GM19463 (cell line): ENCODE measurements around the gene RAB37.

Experiments
- ATAC-seq: cut with Tn5 transposase; IDR thresholded peaks from one replicate; pipeline ENCODE4 v1.9.1; 2021; ENCODE audit warnings: mild to moderate bottlenecking, moderate library complexity; ENCODE audit not compliant: unreplicated experiment

Gene RAB37, protein sequence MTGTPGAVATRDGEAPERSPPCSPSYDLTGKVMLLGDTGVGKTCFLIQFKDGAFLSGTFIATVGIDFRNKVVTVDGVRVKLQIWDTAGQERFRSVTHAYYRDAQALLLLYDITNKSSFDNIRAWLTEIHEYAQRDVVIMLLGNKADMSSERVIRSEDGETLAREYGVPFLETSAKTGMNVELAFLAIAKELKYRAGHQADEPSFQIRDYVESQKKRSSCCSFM

DNA sequence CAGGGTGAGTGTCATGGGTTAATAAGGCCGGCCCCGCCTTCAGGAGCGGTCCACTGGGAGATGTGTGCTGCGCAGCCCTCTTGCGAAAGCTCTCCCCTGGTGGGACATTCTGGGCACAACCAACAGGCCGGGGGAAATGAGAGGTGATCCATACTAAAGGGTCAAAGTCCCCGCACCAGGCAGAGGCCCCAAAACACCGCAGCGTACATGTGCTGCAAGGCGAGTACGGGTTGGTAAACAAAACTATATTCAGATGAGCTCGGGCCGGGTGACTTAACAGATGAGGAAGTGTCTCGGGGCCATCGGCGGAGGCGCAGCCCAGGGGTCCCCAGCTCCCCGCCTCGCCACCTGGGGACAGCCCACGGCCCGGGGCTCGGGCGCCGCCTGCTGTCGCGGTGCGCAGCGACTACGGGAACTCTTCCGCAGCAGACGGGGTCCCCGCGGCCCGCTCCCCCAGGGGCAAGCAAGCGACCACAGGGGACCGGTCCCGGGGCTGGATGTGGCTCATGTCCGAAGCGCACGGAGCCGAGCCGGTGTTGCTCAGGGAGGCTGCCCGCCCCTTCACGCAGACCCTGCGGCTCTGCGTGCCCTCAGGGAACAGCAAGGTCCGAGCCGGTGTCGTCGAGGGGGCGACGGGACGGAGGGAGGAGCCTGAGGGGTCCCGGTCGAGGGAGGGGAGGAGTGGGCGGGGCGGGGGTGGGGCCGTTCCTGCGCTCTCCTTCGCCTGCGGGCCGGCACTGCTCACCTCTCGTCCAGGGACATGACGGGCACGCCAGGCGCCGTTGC lies at the start of gene RAB37:
Gene RAB37, plus strand, starts transcription at position 744 of the 786 bp plus-strand sequence. Its CDS starts 17 bp downstream, at position 761.
- ATAC-seq, result no peak

GRCh38 chr17:74687886-74688285 lies 49.2 kb upstream of the RAB37 start:
- ATAC-seq, result no peak

DNA sequence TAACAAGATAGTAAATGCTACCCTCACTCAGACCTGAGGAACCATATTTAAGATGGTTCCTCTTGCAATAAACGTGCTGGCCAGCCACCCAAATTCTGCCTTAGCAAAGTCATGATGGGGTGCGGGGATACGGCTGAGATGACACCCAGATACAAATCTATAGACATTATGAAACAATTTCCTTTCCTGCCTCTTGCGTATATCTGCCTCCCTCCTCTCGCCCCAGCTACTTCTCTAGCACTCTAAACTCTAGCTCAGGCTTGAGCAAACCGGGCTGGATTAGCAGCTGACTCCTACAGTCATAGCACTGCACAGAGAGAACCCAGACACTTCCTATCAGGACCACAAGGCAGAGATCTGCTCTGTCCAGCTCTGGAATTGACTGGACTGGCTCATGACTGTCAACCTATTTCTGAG lies 46.6 kb upstream of the RAB37 start:
- no peak for ATAC-seq

DNA sequence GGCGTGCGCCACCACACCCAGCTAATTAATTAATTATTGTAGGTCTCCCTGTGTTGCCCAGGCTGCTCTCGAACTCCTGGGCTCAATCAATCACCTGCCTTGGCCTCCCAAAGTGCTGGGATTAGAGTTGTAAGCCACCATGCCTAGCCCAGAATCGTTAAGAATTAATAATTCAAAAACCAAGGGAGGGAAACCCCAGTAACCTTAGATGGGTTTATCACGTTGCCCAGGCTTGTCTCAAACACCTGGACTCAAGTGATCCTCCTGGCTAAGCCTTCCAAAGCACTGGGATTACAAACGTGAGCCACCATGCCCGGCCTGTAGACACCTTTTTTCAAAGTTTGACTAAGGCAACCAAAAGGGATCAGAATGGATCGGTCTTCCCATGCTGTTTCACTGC lies 45.9 kb upstream of the RAB37 start:
- ATAC-seq, result no peak

DNA sequence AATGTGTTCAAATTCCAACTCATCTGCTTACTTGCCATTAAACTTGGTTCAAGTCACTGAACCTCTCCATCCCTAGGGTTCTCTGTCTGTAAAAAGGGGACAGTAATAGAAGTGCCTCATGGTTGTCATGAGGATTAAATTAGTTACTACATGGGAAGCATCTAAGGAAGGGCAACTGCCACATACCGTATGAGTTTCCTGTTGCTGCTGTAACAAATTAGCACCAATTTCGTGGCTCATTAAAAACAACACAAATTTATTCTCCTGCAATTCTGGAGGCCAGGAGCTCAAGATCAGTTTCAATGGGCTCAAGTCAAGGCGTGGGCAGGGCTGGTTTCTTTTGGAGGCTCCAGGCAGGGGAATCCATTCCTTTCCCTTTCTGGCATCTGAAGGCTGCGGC lies 43.0 kb upstream of the RAB37 start:
- ATAC-seq, result no peak

DNA sequence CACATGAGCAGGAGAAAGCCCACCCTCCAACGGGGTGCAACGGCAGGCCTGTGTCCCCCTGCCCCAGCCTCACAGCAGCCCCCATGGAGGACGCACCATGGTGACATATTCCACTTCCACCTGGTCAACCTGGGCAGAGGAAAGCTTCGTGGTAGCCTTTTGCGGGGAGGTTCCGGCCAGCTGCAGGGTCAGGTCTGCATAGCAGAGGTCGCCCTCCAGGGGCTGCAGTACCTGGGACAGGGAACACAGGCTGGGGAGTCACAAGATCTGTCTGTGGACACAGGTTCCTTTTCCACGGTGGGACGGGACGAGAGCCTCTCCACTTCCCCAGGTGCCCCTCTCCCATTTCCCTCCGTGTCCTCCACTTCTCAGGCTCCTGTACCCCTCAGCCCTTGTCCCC lies 41.4 kb upstream of the RAB37 start:
- no peak for ATAC-seq

DNA sequence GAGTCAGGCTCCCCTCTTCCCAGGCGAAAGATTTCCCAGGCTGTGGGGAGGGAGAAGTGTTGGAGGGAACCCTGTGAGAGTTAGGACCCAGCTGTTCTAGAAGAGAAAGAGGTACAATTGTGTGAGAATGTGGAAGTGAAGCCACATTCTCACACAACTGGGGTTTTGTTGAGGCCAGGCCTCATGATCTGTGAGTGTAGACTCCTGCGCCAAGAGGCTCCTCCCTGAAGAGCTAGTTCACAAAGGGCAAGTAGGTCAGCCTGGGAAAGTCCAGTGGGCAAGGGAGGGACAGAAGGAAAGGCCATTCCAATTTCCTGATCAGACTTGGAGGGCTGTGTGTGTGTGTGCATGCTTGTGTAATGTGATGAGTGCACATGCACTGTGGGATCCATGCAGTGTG lies 39.5 kb upstream of the RAB37 start:
- ATAC-seq, result no peak

DNA sequence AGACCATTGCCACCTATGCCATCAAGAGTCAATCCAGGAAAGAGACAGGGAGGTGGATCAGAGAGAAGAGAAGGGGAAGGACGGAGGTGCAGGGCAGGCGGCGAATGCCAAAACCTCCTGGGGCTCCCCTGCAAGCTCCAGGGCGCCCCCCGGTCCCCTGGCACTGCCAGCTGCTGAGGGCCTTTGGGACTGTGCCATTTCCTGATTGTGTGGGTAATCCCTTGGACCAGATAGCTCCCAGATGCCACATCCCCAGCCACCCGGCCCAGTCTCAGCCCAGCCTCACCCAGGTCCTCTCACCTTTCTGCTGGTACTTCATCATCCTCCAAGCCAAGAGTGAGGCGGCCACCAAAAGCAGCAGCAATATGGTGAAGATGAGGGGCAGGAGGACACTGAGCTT lies 39.0 kb upstream of the RAB37 start:
- no peak for ATAC-seq

DNA sequence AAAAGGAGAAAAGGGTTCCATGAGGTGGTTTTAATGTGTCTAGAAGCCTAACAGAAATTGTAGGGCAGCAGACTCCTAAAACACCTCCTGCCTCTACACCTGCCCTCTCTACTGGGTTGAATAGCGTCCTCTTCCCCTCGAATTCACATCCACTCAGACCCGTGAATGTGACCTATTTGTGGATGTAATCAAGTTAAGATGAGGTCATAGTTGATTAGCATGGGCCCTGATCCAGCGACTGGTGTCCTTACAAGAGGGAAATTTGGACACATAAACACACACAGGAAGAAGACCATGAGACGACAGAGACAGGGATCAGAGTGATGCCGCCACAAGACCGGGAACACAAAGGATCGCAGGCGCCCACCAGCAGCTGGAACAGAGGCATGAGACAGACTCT lies 37.8 kb upstream of the RAB37 start:
- ATAC-seq, result no peak

GRCh38 chr17:74702116-74702871 lies 34.8 kb upstream of the RAB37 start:
- no peak for ATAC-seq

- ATAC-seq, result no peak
These were observed 33.7 kb upstream of the RAB37 start for GRCh38 chr17:74703311-74703710.

DNA sequence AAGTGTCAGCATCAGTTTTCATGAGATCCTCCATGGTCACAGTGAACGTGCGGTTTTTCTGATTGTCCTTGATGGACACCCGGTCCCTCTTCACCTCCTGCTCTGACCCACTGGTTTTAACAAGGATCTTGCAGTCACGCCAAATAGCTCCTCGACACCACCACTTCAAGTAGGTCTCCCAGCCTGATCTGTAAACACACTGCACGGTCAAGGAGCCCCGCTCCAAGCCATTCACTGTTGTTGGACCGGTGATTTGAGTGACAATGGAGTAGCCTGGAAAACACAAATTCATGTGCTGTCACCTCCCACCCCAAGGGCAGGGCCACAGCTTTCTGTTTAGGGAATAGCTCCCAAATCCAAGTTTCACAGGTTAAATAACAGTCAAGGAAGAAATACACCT lies 32.5 kb upstream of the RAB37 start:
- no peak for ATAC-seq

GRCh38 chr17:74711058-74711824 lies 25.8 kb upstream of the RAB37 start:
- no peak for ATAC-seq

- no peak for ATAC-seq
These were observed 24.8 kb upstream of the RAB37 start for GRCh38 chr17:74712301-74712700.

- no peak for ATAC-seq
These were observed 24.3 kb upstream of the RAB37 start, which contains the start of gene CD300LF for GRCh38 chr17:74712756-74713155. CD300LF (minus strand) TSS chr17:74712923; CDS start chr17:74712866, 57 bp downstream.

- no peak for ATAC-seq
These were observed 23.8 kb upstream of the RAB37 start for GRCh38 chr17:74713171-74713755.

- no peak for ATAC-seq
These were observed 21.9 kb upstream of the RAB37 start for GRCh38 chr17:74715144-74715543.

DNA sequence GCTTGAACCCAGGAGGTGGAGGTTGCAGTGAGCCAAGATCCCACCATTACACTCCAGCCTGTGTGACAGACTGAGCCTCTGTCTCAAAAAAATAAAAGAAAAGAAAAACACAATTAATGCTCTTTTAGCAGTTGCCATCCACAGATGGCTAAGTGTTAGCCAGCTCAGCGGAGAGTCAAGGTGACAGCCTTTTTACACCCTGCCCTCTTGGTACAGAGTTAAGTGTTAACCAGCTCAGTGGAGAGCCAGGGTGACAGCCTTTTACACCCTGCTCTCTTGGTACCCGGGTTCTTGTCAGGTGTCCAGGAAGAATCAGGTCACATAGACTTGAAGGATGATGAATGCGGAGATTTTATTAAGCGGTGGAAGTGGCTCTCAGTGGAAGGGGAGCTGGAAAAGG lies 16.6 kb upstream of the RAB37 start:
- no peak for ATAC-seq

DNA sequence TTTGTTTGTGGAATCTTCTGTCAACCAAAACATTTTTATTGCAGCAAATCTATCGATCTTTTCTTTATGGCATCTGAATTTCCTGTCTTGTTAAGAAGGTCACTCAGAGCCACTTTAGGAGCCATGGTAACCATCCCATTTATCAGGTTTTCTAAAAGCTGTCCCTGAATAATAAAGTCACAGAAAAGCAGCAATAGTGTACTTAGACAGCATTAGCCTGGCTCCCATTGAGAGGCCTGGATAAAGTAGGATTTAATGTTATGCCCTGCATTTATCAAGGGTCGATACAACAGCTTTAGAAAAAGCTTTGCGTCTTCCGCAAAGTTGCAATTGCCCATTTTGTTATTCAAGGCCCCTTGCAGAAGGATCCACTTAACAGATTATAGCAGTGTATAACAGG lies 14.3 kb upstream of the RAB37 start:
- ATAC-seq, result no peak

GRCh38 chr17:74723891-74724290 lies 13.2 kb upstream of the RAB37 start:
- no peak for ATAC-seq

GRCh38 chr17:74725111-74725510 lies 11.9 kb upstream of the RAB37 start:
- ATAC-seq, result no peak
